ENCODE results near the gene CCDC3.
"Not testable (repeated sequence)": the region's sequence is repeated elsewhere in the genome, so short reads cannot be mapped to it uniquely, and the experiment has no call there.

The CCDC3 gene

GRCh38 chr10:13001887-13002212 lies 337 bp upstream of the CCDC3 start:
- DNase-seq (ENCODE audit: low read depth in 1 of 2, low spot score in 1 of 2): no peak

- DNase-seq (ENCODE audit: low read depth in 1 of 2, low spot score in 1 of 2): no peak
These were observed 1.1 kb downstream of the CCDC3 start for GRCh38 chr10:13000431-13000830.

DNA sequence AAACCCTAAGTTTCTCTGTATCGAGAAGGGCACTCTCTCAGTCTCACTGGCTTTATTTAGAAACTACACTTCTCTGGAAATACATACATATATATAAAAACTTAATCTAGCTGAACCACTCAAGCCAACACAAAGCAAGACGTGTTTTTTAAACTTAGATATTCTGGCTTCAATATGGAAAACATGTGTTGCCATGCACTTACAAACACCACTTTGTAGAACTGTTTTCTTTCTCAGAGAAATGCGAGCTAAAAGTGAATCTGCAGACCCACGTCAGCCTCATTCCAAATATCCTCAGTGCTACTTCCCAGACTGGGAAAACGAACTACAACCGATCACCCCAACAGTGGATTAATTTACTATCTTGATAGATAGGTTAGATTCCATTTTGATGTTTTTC lies 1.7 kb downstream of the CCDC3 start:
- DNase-seq (ENCODE audit: low read depth in 1 of 2, low spot score in 1 of 2): no peak

DNA sequence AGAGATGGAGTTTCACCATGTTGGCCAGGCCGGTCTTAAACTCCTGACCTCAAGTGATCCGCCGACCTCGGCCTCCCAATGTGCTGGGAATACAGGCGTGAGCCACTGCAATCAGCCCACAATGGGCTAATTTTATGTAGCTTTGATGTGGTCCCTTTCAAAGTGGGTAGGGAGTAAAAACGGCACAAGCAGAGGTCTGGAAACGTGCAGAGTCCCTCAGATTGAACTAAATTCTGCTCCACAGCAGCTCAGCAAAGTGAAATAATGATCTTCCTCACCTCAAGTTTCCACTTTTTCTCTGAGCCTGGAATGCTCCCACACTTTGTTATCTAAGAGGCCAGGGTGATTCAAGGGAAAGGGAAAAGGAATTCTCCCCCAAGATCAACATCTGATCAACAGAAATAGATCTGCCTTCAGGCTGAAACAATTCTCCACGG lies 6.1 kb downstream of the CCDC3 start:
- no peak for DNase-seq (ENCODE audit: low read depth in 1 of 2, low spot score in 1 of 2)

- DNase-seq (ENCODE audit: low read depth in 1 of 2, low spot score in 1 of 2): no peak
These were observed 7.9 kb downstream of the CCDC3 start for GRCh38 chr10:12993595-12993994.

GRCh38 chr10:12985347-12985746 lies 16.2 kb downstream of the CCDC3 start:
- DNase-seq (ENCODE audit: low read depth in 1 of 2, low spot score in 1 of 2): no peak

DNA sequence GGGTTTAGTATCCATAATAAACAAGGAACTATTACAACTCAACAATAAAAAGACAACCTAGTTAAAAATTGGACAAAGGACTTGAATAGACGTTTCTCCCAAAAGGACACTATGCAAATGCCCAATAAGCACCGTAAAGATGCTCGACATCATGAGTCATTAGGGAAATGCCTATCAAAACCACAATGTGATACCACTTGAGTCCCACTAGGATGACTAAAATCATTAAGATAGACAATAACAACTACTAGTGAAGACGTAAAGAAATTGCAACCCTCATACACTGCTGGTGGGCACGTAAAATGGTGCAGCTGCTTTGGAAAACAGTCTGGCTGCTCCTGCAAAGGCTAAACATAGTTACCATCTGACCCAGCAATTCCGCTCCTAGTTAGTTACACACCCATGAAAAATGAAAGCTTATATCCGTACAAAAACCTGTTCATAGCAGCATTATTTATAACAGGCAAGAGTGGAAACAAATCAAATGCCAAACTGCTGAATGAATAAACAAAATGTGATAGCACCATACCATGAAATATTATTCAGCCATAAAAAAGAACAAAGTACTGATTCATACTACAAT lies 17.3 kb downstream of the CCDC3 start:
- DNase-seq (ENCODE audit: low read depth in 1 of 2, low spot score in 1 of 2): no peak

- DNase-seq (ENCODE audit: low read depth in 1 of 2, low spot score in 1 of 2): not testable (repeated sequence)
These were observed 17.9 kb downstream of the CCDC3 start for GRCh38 chr10:12983568-12983967.

DNA sequence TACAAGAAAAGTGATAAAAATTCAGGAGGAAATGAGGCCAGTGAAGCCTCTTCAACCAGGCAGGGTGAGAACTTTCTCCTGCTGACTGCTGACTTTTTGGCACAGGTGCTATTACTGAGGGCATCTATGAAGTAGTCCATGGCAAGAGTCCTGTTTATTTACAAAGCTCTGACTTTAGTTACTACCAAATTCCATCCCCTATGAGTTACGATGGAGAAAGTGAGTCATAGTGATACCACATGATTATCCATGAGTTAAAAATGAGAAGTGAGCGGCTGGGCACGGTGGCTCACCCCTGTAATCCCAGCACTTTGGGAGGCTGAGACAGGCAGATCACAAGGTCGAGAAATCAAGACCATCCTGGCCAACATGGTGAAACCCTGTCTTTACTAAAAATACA lies 19.9 kb downstream of the CCDC3 start:
- DNase-seq (ENCODE audit: low read depth in 1 of 2, low spot score in 1 of 2): no peak

GRCh38 chr10:12980713-12981306 lies 20.7 kb downstream of the CCDC3 start:
- DNase-seq (ENCODE audit: low read depth in 1 of 2, low spot score in 1 of 2): no peak

DNA sequence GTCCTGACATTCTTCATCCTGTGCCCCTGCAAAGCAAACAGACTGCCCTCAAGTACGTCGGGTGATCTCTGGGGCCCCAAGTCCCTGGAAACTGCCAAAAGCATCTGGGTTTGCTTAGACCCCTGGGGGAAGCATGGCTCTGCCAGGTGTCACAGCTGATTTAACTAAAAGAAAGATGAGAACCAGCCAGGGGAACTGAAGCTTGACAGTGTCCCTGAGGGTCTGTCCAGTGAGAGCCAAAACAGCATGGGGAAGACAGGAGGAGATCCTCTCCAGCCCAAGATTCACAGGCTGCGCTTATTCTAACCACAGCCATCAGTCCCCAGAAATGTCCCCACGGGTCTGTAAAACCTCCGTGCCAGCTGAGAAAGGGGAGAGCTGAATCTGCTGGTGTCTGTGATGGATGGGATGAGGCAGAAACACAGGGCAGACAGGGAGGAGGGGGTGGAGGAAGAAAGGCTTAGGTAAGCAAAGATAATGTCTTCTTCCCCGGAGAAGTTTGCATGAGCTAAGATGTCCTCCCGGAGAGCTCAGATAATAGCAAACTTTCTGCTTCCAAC lies 21.3 kb downstream of the CCDC3 start:
- DNase-seq (ENCODE audit: low read depth in 1 of 2, low spot score in 1 of 2): no peak

GRCh38 chr10:12978891-12979290 lies 22.6 kb downstream of the CCDC3 start:
- DNase-seq (ENCODE audit: low read depth in 1 of 2, low spot score in 1 of 2): no peak

- no peak for DNase-seq (ENCODE audit: low read depth in 1 of 2, low spot score in 1 of 2)
These were observed 25.6 kb downstream of the CCDC3 start for GRCh38 chr10:12975906-12976305.

DNA sequence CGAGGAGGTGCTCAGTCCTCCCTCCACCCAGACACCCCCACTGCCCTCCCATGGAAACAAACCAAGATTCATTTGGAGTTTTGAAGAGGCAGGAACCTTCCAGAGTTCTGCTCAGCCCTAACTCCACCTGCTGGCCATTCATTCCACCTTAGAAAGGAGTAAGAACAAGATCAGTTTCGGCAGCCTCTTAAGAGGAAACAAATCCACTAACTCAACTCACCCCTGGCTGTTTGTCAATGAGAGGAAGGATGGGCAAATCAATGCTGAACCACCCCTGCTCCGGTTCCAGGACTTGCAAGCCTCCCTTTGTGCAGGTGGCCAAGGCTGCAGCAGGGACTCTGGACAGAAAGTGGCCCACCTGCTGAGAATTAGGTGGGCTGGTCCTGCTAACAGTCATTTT lies 26.2 kb downstream of the CCDC3 start:
- no peak for DNase-seq (ENCODE audit: low read depth in 1 of 2, low spot score in 1 of 2)

DNA sequence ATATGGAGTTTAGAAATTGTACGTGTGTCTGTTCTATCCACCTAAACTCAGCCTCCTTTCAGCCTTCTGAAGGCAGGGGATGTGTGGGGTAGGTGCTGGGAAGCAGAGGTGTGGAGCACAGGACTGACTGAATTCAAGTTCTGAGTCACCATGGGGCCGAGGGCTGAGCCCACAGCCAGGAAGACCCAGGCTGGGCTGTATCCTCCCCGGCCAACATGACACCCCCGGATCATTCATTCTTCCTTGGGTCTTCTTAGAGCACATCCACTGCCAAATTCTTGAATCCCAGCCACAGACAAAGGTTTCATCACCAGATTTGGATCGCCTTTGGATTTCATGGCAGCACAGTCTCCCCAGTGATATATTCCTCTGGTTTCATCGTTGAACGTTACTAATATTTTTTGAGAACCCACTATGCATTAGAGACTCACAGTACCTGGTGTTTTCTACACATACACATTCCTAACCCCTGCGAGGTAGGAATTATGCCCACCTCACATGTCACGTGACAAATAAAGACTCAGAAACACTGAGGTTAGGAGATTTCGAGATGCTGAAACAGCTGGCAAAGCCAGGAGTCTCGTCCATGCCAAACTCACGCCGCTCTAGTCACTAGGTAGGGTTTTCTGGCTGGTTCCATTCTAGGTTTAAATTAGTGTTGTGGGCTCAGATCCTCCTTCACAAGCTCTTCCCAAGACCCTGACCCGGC lies 26.9 kb downstream of the CCDC3 start:
- DNase-seq (ENCODE audit: low read depth in 1 of 2, low spot score in 1 of 2): no peak

GRCh38 chr10:12974078-12974477 lies 27.4 kb downstream of the CCDC3 start:
- DNase-seq (ENCODE audit: low read depth in 1 of 2, low spot score in 1 of 2): no peak

- no peak for DNase-seq (ENCODE audit: low read depth in 1 of 2, low spot score in 1 of 2)
These were observed 28.3 kb downstream of the CCDC3 start for GRCh38 chr10:12973149-12973718.

GRCh38 chr10:12972146-12972545 lies 29.4 kb downstream of the CCDC3 start:
- DNase-seq (ENCODE audit: low read depth in 1 of 2, low spot score in 1 of 2): no peak

DNA sequence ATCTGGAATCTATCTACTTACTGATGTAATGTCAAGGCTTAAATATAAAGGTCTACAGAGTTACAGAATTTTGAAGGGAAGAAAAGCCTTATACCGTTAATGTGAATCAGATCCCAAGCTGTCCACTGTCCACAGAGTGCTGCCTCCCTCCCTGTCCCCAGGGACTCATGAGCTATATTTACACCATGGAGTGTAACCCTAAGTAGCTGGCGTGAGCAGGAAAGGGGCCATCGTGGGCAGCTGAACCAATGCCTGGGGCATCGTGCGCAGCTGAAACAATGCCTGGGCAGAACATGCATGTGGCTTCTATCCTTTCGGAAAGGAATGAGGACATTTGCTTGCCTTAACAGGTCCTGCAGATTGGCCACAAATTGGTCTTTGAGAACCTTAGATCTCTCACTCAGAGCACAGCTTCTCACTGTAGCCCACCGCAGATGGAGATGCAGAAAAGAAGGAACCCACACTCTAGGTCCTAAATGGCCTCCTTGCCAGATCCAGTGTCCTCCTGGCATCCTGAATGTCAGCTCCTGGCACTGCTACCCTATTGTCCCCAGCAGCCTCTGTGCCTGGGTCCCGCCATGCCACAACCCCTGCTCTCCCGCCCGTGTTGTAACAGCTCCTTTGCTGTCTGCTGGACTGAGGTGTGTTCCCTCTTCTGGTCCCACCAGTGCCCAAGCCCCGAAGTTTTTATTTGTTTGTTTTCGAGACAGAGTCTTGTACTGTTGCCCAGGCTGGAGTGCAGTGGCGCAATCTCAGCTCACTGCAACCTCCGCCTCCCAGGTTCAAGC lies 30.3 kb downstream of the CCDC3 start:
- DNase-seq (ENCODE audit: low read depth in 1 of 2, low spot score in 1 of 2): no peak

DNA sequence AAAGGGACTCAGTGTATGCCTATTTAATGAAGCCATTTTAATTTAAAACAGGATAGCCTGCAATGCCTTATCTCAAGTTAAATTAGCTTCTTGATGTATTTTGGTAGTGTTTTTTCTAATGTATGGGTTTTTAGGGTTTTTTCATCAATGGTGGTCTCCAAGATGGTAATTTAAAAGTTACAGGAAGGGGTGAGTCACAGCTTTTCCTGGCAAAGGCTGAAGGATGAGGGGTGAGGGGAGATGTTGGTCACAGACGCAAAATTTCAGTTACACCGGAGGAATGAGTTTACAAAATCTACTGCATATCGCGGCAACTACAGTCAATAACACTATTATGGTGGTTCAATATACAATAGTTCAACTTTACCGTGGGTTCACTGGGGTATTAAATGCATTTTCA lies 31.6 kb downstream of the CCDC3 start:
- no peak for DNase-seq (ENCODE audit: low read depth in 1 of 2, low spot score in 1 of 2)

GRCh38 chr10:12966067-12966466 lies 35.4 kb downstream of the CCDC3 start:
- no peak for DNase-seq (ENCODE audit: low read depth in 1 of 2, low spot score in 1 of 2)

All from activated CD4-positive, alpha-beta T cell treated with anti-CD3 and anti-CD28 coated beads, Interleukin-2, amount 50 U/mL, for 24 hours (primary cell).